A673 (cell line): ENCODE data around the gene ATP2B2. TPM values are rescaled to one million over a fixed set of nuclear protein-coding genes. Genes with fewer than 3 reads are reported as not detected.

ENCODE experiments used
- BruUV-seq: library from RNA; stranded (reverse); fragments of 400-500 nt; replicated peaks from 2 replicates; lab custom pipeline; 2021; lab: Mats Ljungman, UMichigan
- CTCF ChIA-PET: fragments of 300-600 bp; sonication (Branson Sonifier 250); formaldehyde crosslinking; loops from one replicate; lab custom pipeline; 2022; ENCODE audit warnings: antibody characterized with exemption; lab: Charles Lee
- POLR2A ChIA-PET: fragments of 300-600 bp; sonication (Branson Sonifier 250); formaldehyde crosslinking; loops from one replicate; lab custom pipeline; 2022; ENCODE audit warnings: antibody characterized with exemption; ENCODE audit not compliant: low non-redundant PET; lab: Charles Lee
- DNase-seq: peaks from one replicate; pipeline ENCODE4 v3.0.0-alpha.2; 2015; ENCODE audit warnings: low spot score
- H3K27ac ChIP-seq: fragments of 200-600 bp; sonication (generic); 2 replicates; pipeline ENCODE4 v1.5.1; 2016; ENCODE audit warnings: mixed run types, low read depth, mild to moderate bottlenecking, mixed read lengths, antibody characterized with exemption, low read length; ENCODE audit not compliant: poor library complexity, severe bottlenecking
- H3K27me3 ChIP-seq: fragments of 200-600 bp; sonication (generic); replicated peaks from 2 replicates; pipeline ENCODE4 v1.6.1; 2017; ENCODE audit warnings: mixed run types, low read depth, mild to moderate bottlenecking, mixed read lengths, antibody characterized with exemption, low read length; ENCODE audit not compliant: insufficient read depth, poor library complexity
- H3K36me3 ChIP-seq: fragments of 200-600 bp; sonication (generic); 2 replicates; pipeline ENCODE4 v1.6.1; 2016; ENCODE audit warnings: mixed run types, mild to moderate bottlenecking, mixed read lengths, antibody characterized with exemption, low read length; ENCODE audit not compliant: insufficient read depth, poor library complexity, severe bottlenecking
- H3K4me1 ChIP-seq: fragments of 200-600 bp; sonication (generic); 2 replicates; pipeline ENCODE4 v1.6.1; 2017; ENCODE audit warnings: mixed run types, mild to moderate bottlenecking, mixed read lengths, antibody characterized with exemption, low read length; ENCODE audit not compliant: insufficient read depth, poor library complexity, severe bottlenecking
- H3K4me3 ChIP-seq: fragments of 200-600 bp; sonication (generic); 2 replicates; pipeline ENCODE4 v1.5.1; 2016; ENCODE audit warnings: low read depth, mixed run types, mild to moderate bottlenecking, mixed read lengths, low read length; ENCODE audit not compliant: poor library complexity, severe bottlenecking
- H3K9me3 ChIP-seq: fragments of 200-600 bp; sonication (generic); 2 replicates; pipeline ENCODE4 v1.6.1; 2016; ENCODE audit warnings: mixed run types, low read depth, mild to moderate bottlenecking, mixed read lengths, antibody characterized with exemption, low read length; ENCODE audit not compliant: poor library complexity, severe bottlenecking
- CTCF ChIP-seq: fragments of 300-800, 200-600 bp; sonication (generic); conservative IDR thresholded peaks from 2 replicates; pipeline ENCODE4 v1.5.1; 2017; ENCODE audit warnings: low read depth, mild to moderate bottlenecking, antibody characterized with exemption, low read length, moderate library complexity, mixed read lengths
- EZH2 ChIP-seq: fragments of 200-600 bp; sonication (generic); IDR thresholded peaks from 2 replicates; pipeline ENCODE4 v1.6.1; 2017; ENCODE audit warnings: borderline replicate concordance, low read depth, mild to moderate bottlenecking, mixed read lengths, antibody characterized with exemption, low read length; ENCODE audit not compliant: poor library complexity, severe bottlenecking
- intact Hi-C: fragments of 100-400 bp; cut with micrococcal nuclease; formaldehyde crosslinking; loops from one replicate; pipeline ENCODE4 v1.10.0; 2022; ENCODE audit not compliant: unreplicated experiment
- total RNA-seq: library from RNA; stranded (reverse); gene quantifications from 2 replicates; pipeline ENCODE4 v1.2.3, GENCODE V29; 2021

The ATP2B2 gene
- total RNA-seq, 1 experiment from 2014 or later, result 0.17 TPM

- H3K27me3 ChIP-seq, result no peaks in the 10 kb centered on the region
- no peaks in the 10 kb centered on the region for H3K36me3 ChIP-seq
- POLR2A ChIA-PET, result no interaction called here
- DNase-seq, result no peak
- no peak overlapping the region for H3K4me3 ChIP-seq
- BruUV-seq, result no TSS peak
- CTCF ChIA-PET, result no interaction called here
- H3K9me3 ChIP-seq, result no peaks in the 10 kb centered on the region
- TF ChIP-seq CTCF, result no peak
- no peak for TF ChIP-seq EZH2
- no peaks in the 10 kb centered on the region for H3K4me1 ChIP-seq
- intact Hi-C loops, result no loop called here
- no peak overlapping the region for H3K27ac ChIP-seq
Observed at GRCh38 chr3:10365316-10365715, 140.1 kb downstream of the ATP2B2 start.

- Histone ChIP-seq H3K27ac (no peak overlapping the region), H3K4me3 (no peak overlapping the region), H3K4me1 (no peaks in the 10 kb centered on the region), H3K9me3 (no peaks in the 10 kb centered on the region), H3K36me3 (no peaks in the 10 kb centered on the region), H3K27me3 (no peaks in the 10 kb centered on the region)
- POLR2A ChIA-PET, result no interaction called here
- intact Hi-C loops, result no loop called here
- CTCF ChIA-PET, result no interaction called here
- no peak for TF ChIP-seq CTCF
- no peak for TF ChIP-seq EZH2
- no peak for DNase-seq
- no TSS peak for BruUV-seq
Observed at GRCh38 chr3:10364806-10365205, 140.6 kb downstream of the ATP2B2 start.

DNA sequence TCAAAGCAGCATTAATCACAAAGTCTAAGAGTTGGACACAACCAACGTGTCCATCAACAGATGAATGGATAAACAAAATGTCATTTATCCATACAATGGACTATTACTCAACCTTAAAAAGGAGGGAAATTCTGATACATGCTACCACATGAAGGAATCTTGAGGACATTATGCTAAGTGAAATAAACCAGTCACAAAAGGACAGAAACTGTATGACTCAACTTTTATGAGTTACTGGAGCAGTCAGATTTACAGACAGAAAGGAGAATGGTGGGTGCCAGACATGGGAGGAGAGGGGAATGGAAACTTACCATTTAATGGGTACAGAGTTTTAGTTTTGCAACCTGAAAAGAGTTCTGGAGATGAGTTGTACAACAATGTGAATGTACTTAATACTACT is 141.5 kb downstream of the ATP2B2 start:
- no TSS peak for BruUV-seq
- POLR2A ChIA-PET, result no interaction called here
- DNase-seq, result no peak
- Histone ChIP-seq H3K4me3 (no peak overlapping the region), H3K4me1 (no peaks in the 10 kb centered on the region), H3K9me3 (no peaks in the 10 kb centered on the region), H3K36me3 (no peaks in the 10 kb centered on the region), H3K27me3 (no peaks in the 10 kb centered on the region), H3K27ac (no peak overlapping the region)
- CTCF ChIA-PET, result no interaction called here
- TF ChIP-seq CTCF (no peak), EZH2 (no peak)
- intact Hi-C loops, result no loop called here
